ENCODE measurements around the gene DNALI1.

GRCh38 chr1:37557402-37557801 lies 662 bp downstream of the DNALI1 start:
- TF ChIP-seq EZH2phosphoT487 (IDR thresholded peaks at IDR 0.05; ENCODE audit: insufficient read depth, low read depth) = no peak
- no peak for TF ChIP-seq EZH2 (IDR thresholded peaks at IDR 0.05; ENCODE audit: insufficient read depth, poor library complexity, severe bottlenecking)

All from GM23248 (cell line).